ENCODE data around the gene ACBD3.
"Not testable (repeated sequence)": the region's sequence is repeated elsewhere in the genome, so short reads cannot be mapped to it uniquely, and the experiment has no call there.

Gene ACBD3

DNA sequence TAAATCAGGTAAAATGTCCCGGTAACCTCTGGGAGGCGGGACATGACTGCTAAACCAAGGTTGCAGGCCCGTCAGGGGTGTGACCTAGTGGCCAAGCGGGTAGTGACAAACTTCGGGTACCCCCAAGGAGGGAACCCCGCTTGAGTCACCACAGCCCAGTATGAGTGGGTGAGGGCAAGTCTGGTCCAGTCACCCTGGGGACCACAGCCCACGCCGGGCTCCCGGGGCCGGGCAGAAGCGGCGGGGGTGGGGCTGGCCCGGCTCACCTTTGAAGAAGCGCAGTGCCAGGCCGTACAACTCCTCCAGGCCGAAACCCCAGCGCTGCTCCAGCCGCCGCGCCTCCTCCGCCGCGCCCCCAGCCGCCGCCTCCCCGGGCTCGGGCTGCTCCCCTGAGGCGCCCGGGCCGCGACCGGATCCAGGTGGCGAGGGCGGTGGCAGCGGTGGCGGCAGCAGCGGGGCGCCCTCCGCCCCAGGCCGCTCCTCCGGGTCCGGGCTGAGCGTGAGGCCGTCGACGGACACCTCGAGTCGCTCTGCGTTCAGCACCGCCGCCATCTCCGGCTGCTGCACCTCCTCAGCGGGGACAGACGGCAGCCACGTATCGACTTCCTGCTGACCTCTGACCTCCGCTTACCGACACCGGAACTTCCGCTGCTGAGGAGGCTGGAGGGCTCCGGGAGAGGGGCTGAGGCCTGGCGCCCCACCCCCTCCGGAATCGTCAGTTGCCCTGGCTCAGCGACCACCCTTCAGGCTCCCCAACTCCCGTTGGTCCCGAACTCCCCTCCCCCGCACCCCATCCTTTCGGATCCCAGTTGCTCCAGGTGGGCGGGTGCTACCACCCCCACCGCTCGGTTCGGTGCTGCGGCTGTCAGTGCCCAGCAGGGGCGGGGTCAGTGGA is at the start of gene ACBD3:
ACBD3 (minus strand) TSS at position 618 of the 895 bp plus-strand sequence; CDS start at position 552, 66 bp downstream.
- peak; percentile 41 for DNase-seq

GRCh38 chr1:226233806-226234205 is 47.3 kb upstream of the ACBD3 start:
- no peak for DNase-seq

DNA sequence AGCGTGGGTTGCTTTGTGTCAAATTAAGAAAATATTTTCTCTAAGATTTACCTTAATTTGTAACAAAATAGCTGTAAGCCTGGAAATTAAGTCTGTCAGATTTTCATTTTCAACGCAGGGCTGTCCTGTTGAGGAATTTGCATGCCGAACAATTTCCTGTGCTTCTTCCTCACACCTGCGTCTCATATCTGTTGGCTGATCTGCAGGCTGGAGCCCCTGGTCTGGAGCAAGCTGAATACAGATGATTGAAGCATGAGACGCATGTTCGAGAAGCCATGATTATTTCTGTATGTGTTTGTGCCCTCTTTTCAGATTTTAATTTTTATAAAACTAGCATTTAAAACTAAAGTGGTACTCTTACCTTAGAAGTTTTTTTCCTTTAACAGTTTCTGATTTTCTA is 46.8 kb upstream of the ACBD3 start:
- no peak for DNase-seq

DNA sequence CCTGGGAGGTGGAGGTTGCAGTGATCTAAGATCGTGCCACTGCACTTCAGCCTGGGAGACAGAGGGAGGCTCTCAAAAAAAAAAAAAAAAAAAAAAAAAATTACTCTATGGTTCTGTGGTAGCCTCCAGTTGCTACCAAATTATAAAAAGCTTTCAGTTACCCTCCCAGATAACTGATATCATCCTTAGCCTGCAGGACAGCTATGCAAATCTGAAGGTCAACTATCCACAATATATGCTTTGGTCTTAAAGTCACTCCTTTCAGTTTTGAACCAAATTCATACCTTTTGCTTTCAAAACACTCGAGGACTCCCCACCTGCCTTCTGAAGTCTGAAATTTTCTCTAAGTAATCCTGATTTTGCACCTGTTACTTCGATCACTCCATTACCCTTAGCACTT is 40.1 kb upstream of the ACBD3 start:
- no peak for DNase-seq

DNA sequence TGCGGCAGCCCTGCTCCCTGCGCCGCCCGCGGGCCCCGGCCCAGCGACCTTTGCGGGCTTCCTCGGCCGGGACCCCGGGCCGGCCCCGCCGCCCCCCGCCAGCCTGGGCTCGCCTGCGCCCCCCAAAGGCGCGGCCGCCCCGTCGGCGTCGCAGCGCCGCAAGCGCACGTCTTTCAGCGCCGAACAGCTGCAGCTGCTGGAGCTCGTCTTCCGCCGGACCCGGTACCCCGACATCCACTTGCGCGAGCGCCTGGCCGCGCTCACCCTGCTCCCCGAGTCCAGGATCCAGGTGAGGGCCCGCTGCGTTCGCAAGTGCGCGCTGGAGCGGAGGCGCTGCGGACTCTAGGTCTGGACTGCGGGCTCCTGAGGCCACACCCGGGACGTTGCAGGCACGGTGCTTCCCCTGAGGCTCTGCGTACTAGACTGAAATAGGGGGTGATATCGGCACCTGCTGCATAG is 37.3 kb upstream of the ACBD3 start:
- no peak for DNase-seq

DNA sequence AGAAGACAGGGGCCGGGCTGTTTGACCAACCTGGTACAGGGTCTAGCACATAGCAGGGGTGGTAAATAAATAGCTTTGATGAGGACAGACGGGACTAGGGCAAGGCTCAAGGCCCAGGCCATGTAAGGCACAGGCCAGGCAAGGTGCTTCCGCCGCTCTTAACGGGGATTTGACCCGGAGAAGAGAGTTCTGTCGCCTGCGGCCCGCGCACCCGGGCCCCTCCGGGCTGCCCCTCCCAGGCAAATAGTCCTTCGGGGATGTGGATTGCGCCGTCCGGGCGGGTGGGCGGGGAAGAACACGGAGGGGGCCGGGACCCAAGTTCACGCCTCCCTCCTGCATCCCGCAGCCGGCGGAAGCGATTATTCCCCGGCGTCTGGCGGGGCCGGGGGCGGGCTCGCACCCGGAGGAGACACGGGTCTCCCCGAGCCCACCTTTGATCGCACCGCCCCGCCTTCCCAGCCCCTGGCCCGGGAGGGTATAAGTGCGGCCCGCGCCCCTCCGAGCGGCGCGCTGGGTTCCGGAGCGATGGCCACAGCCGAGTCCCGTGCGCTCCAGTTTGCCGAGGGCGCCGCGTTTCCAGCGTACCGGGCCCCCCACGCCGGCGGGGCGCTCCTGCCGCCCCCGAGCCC is 36.7 kb upstream of the ACBD3 start, which contains the start of gene MIXL1:
MIXL1 (plus strand) TSS at position 508 of the 629 bp plus-strand sequence; CDS start at position 526, 18 bp downstream.
- no peak for DNase-seq

DNA sequence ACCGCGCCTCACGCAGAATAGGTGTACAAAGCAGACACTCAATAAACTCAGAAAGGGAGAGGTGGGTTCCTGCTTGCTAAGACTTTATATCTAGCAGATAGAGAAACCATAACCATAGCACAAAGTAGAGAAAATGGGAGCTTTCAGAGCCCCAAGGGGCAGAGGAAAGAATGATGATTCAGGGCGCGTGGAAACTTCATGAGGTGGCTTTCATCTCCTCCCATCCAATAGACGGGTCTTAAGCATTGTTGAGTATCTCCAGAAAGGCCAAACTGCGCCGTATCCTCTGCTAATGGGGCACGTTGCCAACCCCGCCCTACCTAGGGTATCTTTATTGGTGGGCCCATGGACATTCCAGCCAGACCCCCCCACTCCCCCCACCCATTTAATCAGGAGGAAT is 36.1 kb upstream of the ACBD3 start:
- no peak for DNase-seq

- no peak for DNase-seq
These were observed 34.1 kb upstream of the ACBD3 start for GRCh38 chr1:226220473-226221189.

- no peak for DNase-seq
These were observed 30.7 kb upstream of the ACBD3 start for GRCh38 chr1:226217273-226217672.

DNA sequence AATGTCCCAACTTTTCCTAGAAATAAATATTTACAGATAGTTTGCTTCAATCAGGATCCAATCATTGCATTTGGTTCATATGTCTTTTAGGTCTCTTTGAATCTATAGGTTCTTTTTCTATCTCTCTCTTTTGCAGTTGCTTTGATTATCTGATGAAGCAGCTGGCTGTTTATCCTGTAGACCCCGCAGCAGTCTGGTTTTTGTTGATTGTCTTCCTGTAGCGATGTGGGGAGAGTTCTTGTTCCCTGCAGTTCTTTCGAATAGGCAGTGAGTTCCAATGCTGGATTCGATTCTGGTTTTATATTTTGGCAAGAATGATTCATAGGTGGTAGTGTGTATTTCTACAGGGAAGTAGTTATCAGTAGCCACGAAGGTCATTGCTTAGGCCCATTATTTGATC is 29.5 kb upstream of the ACBD3 start:
- DNase-seq = no peak

DNA sequence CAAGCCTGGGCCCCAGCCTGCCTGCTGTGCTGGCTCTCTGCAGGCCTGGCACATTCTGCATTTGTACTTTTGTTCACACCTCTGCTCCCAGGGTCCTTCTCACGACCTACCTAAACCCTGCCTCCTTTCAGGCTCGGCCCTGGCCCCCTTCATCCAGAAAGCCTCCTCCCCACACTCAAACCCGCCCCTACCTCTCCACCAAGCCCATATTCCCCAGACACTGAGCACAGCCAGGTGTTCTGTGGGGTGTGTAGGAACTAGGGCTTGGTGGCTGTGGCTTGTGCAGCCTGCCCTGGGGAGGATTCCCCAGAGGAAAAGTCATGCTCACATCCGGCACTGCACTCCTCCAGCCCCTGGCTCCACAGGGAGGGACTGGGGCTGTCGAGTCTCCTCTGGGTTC is 28.7 kb upstream of the ACBD3 start:
- no peak for DNase-seq

DNA sequence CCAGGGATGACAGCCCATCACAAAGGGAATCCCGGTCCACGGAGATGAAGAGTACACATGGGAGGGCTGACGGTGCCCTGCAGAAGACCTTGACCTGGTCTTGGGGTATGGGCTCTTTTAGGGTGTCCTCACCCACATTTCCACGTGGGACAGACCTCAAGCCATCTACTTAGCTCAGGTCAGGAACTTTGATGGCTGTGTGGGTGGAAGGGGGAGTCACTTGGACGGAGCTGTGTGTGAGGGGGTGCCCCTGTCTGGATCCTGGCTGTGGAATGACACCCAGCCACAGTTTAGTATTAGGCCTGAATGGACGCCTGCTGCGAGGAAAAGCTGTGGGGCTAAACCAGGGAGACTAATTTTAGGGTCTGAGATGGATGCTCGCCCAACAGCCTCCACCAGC is 26.0 kb upstream of the ACBD3 start:
- DNase-seq = no peak

DNA sequence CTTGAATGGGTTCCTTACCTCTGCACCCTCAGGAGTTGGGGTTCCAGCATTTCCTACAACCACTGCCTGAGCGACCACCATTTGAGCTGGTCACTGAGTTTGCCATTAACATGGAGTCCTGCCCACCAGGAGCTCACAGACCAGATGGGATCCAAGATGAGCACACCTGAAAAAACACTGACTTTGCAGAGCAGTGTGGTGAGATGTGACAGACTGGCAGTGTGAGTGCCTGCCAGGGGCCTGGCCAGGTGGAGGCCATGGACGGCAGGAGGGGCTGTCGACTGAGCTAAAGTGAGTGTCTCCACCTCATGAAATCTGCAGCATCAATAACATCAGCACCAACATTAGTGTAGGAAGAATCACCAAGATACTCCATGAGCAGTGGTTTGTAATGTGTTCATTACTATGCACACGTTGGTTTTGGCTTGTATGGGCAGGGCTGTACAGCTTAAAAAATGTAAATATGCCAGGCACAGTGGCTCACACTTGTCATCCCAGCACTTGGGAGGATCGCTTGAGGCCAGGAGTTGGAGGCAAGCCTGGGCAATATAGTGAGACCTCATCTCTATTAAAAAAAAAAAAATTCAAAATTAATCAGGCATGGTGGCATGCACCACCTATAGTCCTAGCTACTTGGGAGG is 24.8 kb upstream of the ACBD3 start:
- no peak for DNase-seq

- no peak for DNase-seq
These were observed 24.1 kb upstream of the ACBD3 start for GRCh38 chr1:226210571-226211176.

GRCh38 chr1:226209307-226210059 is 22.9 kb upstream of the ACBD3 start:
- no peak for DNase-seq

GRCh38 chr1:226207048-226207447 is 20.5 kb upstream of the ACBD3 start:
- no peak for DNase-seq

- no peak for DNase-seq
These were observed 17.7 kb upstream of the ACBD3 start for GRCh38 chr1:226204198-226204597.

- DNase-seq = no peak
These were observed 17.1 kb upstream of the ACBD3 start for GRCh38 chr1:226203655-226204054.

- DNase-seq = no peak
These were observed 16.7 kb upstream of the ACBD3 start for GRCh38 chr1:226203240-226203639.

DNA sequence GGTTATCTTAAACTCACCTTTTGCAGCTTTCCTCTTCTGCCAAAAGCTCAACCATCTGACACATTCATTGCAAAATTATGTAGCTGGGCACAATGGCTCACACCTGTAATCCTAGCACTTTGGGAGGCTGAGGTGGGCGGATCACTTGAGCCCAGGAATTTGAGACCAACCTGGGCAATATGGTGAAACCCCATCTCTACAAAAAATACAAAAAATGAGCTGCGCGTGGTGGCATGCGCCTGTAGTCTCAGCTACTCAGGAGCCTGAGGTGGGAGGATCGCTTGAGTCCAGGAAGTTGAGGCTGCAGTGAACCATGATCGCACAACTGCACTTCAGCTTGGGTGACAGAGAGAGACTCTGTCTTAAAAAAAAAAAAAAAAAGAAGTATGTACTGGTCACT is 16.1 kb upstream of the ACBD3 start:
- DNase-seq = not testable (repeated sequence)

- DNase-seq = no peak
These were observed 15.7 kb upstream of the ACBD3 start for GRCh38 chr1:226202246-226202645.

All from NCI-H2081 treated with DMSO at 0.1 percent for 48 hours (cell line).